Adipocyte (in vitro differentiated cells): ENCODE measurements around the gene SYNGAP1.

ENCODE experiments used
- DNase-seq: peaks from one replicate; pipeline ENCODE4 v3.0.0-alpha.2; 2015; ENCODE audit warnings: low read depth
- H3K27me3 ChIP-seq: replicated peaks from 2 replicates; pipeline ENCODE4 v1.7.0; 2013; ENCODE audit warnings: mild to moderate bottlenecking, low read length, moderate library complexity; ENCODE audit not compliant: control insufficient read depth, insufficient read depth
- H3K36me3 ChIP-seq: 2 replicates; pipeline ENCODE4 v1.7.0; 2013; ENCODE audit warnings: low read length, mild to moderate bottlenecking, moderate library complexity; ENCODE audit not compliant: control insufficient read depth, insufficient read depth, severe bottlenecking
- H3K4me1 ChIP-seq: 2 replicates; pipeline ENCODE4 v1.7.0; 2013; ENCODE audit warnings: mild to moderate bottlenecking, low read length, moderate library complexity; ENCODE audit not compliant: control insufficient read depth, insufficient read depth
- H3K4me3 ChIP-seq: 2 replicates; pipeline ENCODE4 v1.7.0; 2013; ENCODE audit warnings: mild to moderate bottlenecking, low read length, moderate library complexity
- H3K9ac ChIP-seq: 2 replicates; pipeline ENCODE4 v1.7.0; 2013; ENCODE audit warnings: mild to moderate bottlenecking, low read length, moderate library complexity
- H3K9me3 ChIP-seq: 2 replicates; pipeline ENCODE4 v1.7.0; 2013; ENCODE audit warnings: mild to moderate bottlenecking, low read length, moderate library complexity; ENCODE audit not compliant: control insufficient read depth

The SYNGAP1 gene

GRCh38 chr6:33406126-33406525 is 13.7 kb upstream of the SYNGAP1 start:
- DNase-seq: no peak
- no peak overlapping the region for H3K4me3 ChIP-seq
- H3K4me1 ChIP-seq: no peaks in the 10 kb centered on the region
- H3K9me3 ChIP-seq: no peaks in the 10 kb centered on the region
- no peak overlapping the region for H3K9ac ChIP-seq
- H3K36me3 ChIP-seq: no peaks in the 10 kb centered on the region
- no peaks in the 10 kb centered on the region for H3K27me3 ChIP-seq

GRCh38 chr6:33407132-33407718 is 12.6 kb upstream of the SYNGAP1 start:
- DNase-seq: peak; percentile 66
- Histone ChIP-seq H3K4me3 (no peak overlapping the region), H3K27me3 (no peaks in the 10 kb centered on the region), H3K4me1 (peaks cover 7% of the 10 kb centered on the region), H3K9me3 (no peaks in the 10 kb centered on the region), H3K9ac (peak overlapping the region; percentile 50), H3K36me3 (no peaks in the 10 kb centered on the region)

DNA sequence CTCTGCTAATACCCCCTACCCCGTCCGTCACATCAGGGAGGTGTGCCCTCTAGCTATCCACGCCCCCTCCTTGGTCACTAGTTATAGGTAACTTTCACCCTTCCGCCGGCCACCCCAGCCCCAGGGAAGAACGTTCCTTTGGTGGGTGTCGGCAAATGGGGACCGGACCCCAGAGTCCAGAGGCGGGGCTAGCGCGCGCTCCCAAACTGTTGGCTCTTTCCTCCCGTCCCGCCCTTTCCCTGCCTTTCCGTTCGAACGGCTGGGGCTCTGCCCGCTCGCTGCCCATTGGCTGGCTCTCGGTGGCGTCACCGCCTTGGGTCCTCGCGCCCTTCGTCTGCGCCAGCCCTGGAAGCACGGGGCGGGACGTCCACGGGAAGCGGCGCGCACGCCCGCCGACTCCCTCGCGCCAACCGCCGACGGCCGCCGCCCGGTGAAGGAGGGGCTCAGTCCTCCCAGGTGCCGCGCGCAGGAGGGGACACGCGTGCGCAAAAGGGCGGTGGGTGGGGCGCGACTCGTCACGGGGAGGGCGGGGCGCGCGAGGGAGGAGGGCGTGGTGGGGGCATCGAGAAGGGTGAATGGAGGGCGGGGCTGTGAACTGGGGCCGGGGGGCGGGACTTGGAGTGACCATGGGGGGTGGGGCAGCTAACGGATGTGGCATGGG is 9.7 kb upstream of the SYNGAP1 start:
- no peaks in the 10 kb centered on the region for H3K9me3 ChIP-seq
- H3K4me3 ChIP-seq: peak overlapping the region; percentile 85
- no peaks in the 10 kb centered on the region for H3K27me3 ChIP-seq
- H3K36me3 ChIP-seq: peaks cover 29% of the 10 kb centered on the region
- H3K9ac ChIP-seq: peak overlapping the region; percentile 80
- peak; percentile 99 for DNase-seq
- peaks cover 10% of the 10 kb centered on the region for H3K4me1 ChIP-seq

GRCh38 chr6:33410711-33411631 is 8.9 kb upstream of the SYNGAP1 start, which contains the start of gene PHF1:
TSS of gene PHF1 (plus strand) at chr6:33411014. CDS start at chr6:33412264, 1,250 bp downstream.
- peak; percentile 83 for DNase-seq
- Histone ChIP-seq H3K4me3 (peak within 1 kb of the TSS; percentile 85), H3K27me3 (no peaks in the 10 kb centered on the region), H3K36me3 (peaks cover 36% of the 10 kb centered on the region), H3K9ac (peak within 1 kb of the TSS; percentile 89), H3K9me3 (no peaks in the 10 kb centered on the region), H3K4me1 (peaks cover 14% of the 10 kb centered on the region)

GRCh38 chr6:33411632-33412005 is 8.2 kb upstream of the SYNGAP1 start:
- Histone ChIP-seq H3K27me3 (no peaks in the 10 kb centered on the region), H3K4me1 (peaks cover 20% of the 10 kb centered on the region), H3K9ac (peak overlapping the region; percentile 89), H3K36me3 (peaks cover 38% of the 10 kb centered on the region), H3K4me3 (peak overlapping the region; percentile 83), H3K9me3 (no peaks in the 10 kb centered on the region)
- DNase-seq: no peak

DNA sequence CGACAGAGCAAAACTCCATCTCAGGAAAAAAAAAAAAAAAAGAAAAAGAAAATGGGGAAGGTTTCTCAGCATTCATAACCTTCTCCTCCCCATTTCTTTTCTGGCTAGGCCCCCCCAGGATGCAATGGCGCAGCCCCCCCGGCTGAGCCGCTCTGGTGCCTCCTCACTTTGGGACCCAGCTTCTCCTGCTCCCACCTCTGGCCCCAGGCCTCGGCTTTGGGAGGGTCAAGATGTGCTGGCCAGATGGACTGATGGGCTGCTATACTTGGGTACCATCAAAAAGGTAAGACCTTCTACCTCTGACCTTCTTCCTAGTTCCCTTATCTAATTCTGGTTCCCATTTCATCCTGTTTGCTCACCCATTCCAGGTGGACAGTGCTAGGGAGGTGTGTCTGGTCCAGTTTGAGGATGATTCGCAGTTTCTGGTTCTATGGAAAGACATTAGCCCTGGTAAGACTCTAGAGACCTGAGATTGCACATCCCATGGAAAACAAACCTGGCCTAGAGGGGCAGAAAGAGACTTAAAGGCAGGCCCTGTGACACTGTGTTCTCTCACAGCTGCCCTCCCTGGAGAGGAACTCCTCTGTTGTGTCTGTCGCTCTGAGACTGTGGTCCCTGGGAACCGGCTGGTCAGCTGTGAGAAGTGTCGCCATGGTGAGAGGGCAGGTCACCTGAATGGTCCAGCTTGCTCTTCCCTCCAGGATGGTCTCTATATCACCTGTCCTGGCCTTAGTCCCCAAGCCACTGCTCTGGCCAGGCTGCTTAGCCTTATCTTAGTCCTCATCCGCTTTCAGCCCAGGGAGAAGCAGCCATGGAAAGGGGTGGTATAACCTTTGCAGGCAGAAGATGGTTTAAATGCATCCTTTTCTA is 7.5 kb upstream of the SYNGAP1 start:
- no peaks in the 10 kb centered on the region for H3K27me3 ChIP-seq
- H3K4me1 ChIP-seq: peaks cover 27% of the 10 kb centered on the region
- H3K9ac ChIP-seq: peak overlapping the region; percentile 89
- no peaks in the 10 kb centered on the region for H3K9me3 ChIP-seq
- peak overlapping the region; percentile 83 for H3K4me3 ChIP-seq
- peaks cover 38% of the 10 kb centered on the region for H3K36me3 ChIP-seq
- no peak for DNase-seq

GRCh38 chr6:33413241-33414120 is 6.4 kb upstream of the SYNGAP1 start:
- Histone ChIP-seq H3K9me3 (no peaks in the 10 kb centered on the region), H3K4me3 (no peak overlapping the region), H3K4me1 (peaks cover 34% of the 10 kb centered on the region), H3K36me3 (peaks cover 38% of the 10 kb centered on the region), H3K9ac (no peak overlapping the region), H3K27me3 (no peaks in the 10 kb centered on the region)
- DNase-seq: no peak

- no peaks in the 10 kb centered on the region for H3K27me3 ChIP-seq
- DNase-seq: peak; percentile 42
- peaks cover 38% of the 10 kb centered on the region for H3K36me3 ChIP-seq
- no peak overlapping the region for H3K4me3 ChIP-seq
- no peak overlapping the region for H3K9ac ChIP-seq
- no peaks in the 10 kb centered on the region for H3K9me3 ChIP-seq
- H3K4me1 ChIP-seq: peaks cover 46% of the 10 kb centered on the region
Measured at GRCh38 chr6:33414592-33415271, 5.1 kb upstream of the SYNGAP1 start.

GRCh38 chr6:33415831-33416230 is 4.0 kb upstream of the SYNGAP1 start:
- Histone ChIP-seq H3K9me3 (no peaks in the 10 kb centered on the region), H3K4me3 (peak overlapping the region; percentile 92), H3K4me1 (peaks cover 47% of the 10 kb centered on the region), H3K9ac (peak overlapping the region; percentile 90), H3K36me3 (peaks cover 38% of the 10 kb centered on the region), H3K27me3 (no peaks in the 10 kb centered on the region)
- no peak for DNase-seq
